ENCODE results near the gene BRD1. TPM values are rescaled to one million over a fixed set of nuclear protein-coding genes. Genes with fewer than 3 reads are reported as not detected.

Gene BRD1
- total and polyA plus RNA-seq, 2 experiments from 2014 or later: 12.3 to 33.8 TPM

DNA sequence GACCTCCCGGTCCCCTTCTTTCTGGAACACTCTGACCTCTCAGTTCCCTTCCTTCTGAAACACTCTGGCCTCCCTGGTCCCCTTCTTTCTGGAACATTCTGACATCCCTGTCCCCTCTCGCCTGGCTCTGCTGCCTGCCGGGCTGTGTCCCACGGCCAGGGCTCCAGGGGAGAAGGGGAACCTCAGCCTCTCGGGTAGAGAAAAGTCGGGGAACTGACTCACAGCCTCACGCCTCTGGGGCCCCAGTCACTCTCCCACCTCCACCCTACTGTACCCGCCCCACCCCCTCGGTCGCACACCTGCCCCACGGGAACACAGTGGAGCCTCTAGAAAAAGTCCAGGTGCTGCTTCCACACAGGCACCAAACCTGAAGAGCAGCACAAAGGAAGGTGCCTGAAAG, 93.3 kb downstream of the BRD1 start (continued):
- TF ChIP-seq, protein P1, sequence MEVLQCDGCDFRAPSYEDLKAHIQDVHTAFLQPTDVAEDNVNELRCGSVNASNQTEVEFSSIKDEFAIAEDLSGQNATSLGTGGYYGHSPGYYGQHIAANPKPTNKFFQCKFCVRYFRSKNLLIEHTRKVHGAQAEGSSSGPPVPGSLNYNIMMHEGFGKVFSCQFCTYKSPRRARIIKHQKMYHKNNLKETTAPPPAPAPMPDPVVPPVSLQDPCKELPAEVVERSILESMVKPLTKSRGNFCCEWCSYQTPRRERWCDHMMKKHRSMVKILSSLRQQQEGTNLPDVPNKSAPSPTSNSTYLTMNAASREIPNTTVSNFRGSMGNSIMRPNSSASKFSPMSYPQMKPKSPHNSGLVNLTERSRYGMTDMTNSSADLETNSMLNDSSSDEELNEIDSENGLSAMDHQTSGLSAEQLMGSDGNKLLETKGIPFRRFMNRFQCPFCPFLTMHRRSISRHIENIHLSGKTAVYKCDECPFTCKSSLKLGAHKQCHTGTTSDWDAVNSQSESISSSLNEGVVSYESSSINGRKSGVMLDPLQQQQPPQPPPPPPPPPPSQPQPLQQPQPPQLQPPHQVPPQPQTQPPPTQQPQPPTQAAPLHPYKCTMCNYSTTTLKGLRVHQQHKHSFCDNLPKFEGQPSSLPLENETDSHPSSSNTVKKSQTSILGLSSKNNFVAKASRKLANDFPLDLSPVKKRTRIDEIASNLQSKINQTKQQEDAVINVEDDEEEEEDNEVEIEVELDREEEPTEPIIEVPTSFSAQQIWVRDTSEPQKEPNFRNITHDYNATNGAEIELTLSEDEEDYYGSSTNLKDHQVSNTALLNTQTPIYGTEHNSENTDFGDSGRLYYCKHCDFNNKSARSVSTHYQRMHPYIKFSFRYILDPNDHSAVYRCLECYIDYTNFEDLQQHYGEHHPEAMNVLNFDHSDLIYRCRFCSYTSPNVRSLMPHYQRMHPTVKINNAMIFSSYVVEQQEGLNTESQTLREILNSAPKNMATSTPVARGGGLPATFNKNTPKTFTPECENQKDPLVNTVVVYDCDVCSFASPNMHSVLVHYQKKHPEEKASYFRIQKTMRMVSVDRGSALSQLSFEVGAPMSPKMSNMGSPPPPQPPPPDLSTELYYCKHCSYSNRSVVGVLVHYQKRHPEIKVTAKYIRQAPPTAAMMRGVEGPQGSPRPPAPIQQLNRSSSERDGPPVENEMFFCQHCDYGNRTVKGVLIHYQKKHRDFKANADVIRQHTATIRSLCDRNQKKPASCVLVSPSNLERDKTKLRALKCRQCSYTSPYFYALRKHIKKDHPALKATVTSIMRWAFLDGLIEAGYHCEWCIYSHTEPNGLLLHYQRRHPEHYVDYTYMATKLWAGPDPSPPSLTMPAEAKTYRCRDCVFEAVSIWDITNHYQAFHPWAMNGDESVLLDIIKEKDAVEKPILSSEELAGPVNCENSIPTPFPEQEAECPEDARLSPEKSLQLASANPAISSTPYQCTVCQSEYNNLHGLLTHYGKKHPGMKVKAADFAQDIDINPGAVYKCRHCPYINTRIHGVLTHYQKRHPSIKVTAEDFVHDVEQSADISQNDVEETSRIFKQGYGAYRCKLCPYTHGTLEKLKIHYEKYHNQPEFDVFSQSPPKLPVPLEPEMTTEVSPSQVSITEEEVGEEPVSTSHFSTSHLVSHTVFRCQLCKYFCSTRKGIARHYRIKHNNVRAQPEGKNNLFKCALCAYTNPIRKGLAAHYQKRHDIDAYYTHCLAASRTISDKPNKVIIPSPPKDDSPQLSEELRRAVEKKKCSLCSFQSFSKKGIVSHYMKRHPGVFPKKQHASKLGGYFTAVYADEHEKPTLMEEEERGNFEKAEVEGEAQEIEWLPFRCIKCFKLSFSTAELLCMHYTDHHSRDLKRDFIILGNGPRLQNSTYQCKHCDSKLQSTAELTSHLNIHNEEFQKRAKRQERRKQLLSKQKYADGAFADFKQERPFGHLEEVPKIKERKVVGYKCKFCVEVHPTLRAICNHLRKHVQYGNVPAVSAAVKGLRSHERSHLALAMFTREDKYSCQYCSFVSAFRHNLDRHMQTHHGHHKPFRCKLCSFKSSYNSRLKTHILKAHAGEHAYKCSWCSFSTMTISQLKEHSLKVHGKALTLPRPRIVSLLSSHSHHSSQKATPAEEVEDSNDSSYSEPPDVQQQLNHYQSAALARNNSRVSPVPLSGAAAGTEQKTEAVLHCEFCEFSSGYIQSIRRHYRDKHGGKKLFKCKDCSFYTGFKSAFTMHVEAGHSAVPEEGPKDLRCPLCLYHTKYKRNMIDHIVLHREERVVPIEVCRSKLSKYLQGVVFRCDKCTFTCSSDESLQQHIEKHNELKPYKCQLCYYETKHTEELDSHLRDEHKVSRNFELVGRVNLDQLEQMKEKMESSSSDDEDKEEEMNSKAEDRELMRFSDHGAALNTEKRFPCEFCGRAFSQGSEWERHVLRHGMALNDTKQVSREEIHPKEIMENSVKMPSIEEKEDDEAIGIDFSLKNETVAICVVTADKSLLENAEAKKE (CRISPR knock-in tag; IDR thresholded peaks at IDR 0.05): no peak
- TF ChIP-seq ZNF114 (CRISPR knock-in tag; IDR thresholded peaks at IDR 0.05) (no peak), ZNF331 (CRISPR knock-in tag; IDR thresholded peaks at IDR 0.05; ENCODE audit: low read depth) (no peak), STAT1 (IDR thresholded peaks at IDR 0.05; ENCODE audit: unreplicated experiment) (no peak), NANOG (IDR thresholded peaks at IDR 0.05; ENCODE audit: borderline replicate concordance) (no peak)
- TF ChIP-seq, protein P2, sequence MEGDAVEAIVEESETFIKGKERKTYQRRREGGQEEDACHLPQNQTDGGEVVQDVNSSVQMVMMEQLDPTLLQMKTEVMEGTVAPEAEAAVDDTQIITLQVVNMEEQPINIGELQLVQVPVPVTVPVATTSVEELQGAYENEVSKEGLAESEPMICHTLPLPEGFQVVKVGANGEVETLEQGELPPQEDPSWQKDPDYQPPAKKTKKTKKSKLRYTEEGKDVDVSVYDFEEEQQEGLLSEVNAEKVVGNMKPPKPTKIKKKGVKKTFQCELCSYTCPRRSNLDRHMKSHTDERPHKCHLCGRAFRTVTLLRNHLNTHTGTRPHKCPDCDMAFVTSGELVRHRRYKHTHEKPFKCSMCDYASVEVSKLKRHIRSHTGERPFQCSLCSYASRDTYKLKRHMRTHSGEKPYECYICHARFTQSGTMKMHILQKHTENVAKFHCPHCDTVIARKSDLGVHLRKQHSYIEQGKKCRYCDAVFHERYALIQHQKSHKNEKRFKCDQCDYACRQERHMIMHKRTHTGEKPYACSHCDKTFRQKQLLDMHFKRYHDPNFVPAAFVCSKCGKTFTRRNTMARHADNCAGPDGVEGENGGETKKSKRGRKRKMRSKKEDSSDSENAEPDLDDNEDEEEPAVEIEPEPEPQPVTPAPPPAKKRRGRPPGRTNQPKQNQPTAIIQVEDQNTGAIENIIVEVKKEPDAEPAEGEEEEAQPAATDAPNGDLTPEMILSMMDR (conservative IDR thresholded peaks at IDR 0.05; ENCODE audit: low read depth in 2 of 2): no peak
- TF ChIP-seq, protein P3, sequence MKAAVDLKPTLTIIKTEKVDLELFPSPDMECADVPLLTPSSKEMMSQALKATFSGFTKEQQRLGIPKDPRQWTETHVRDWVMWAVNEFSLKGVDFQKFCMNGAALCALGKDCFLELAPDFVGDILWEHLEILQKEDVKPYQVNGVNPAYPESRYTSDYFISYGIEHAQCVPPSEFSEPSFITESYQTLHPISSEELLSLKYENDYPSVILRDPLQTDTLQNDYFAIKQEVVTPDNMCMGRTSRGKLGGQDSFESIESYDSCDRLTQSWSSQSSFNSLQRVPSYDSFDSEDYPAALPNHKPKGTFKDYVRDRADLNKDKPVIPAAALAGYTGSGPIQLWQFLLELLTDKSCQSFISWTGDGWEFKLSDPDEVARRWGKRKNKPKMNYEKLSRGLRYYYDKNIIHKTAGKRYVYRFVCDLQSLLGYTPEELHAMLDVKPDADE (IDR thresholded peaks at IDR 0.05): no peak

DNA sequence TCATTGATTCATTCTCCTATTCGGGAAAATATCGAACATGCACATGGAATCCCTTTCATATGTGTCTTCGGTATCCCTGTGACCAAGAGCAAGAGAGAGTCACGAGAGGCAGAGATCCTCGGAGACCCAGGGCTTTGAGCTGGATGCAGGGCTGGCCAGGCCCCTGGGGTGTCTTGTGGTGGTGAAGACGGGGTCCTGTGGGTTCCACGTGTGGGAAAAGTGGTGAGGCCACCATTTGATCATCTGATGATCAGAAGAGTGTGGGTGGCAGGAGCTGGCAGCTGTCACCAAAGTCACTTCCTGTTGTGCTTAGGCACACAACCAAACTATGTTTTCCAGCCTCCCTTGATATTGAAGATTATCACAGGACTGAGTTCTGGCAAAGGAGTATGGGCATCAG, 94.0 kb downstream of the BRD1 start:
- Histone ChIP-seq H3K27me3 (ENCODE audit: insufficient read depth) (no peaks in the 10 kb centered on the region), H2AFZ (no peak overlapping the region), H3K4me3 (no peak overlapping the region), H3K79me2 (replicated peaks; ENCODE audit: insufficient read depth) (no peaks in the 10 kb centered on the region), H3K27ac (ENCODE audit: low read depth) (no peak overlapping the region), H4K20me1 (replicated peaks; ENCODE audit: insufficient read depth) (no peaks in the 10 kb centered on the region), H3K36me3 (ENCODE audit: insufficient read depth) (no peaks in the 10 kb centered on the region), H3K9me2 (ENCODE audit: insufficient read depth) (no peaks in the 10 kb centered on the region), H3K4me2 (no peak overlapping the region), H3F3A (replicated peaks; ENCODE audit: low read depth) (no peaks in the 10 kb centered on the region), H3K4me1 (ENCODE audit: insufficient read depth) (no peaks in the 10 kb centered on the region)
- Mint-ChIP-seq H3K27me3 (ENCODE audit: insufficient read depth, low read depth, poor library complexity) (peaks cover 12% of the 10 kb centered on the region), H3K36me3 (ENCODE audit: low read depth) (no peaks in the 10 kb centered on the region), H3K4me3 (no peak overlapping the region), H3K9me3 (peaks cover 22% of the 10 kb centered on the region), H3K4me1 (peaks cover 5% of the 10 kb centered on the region; the same call in 2 of the 3 replicates), H3K27ac (no peak overlapping the region)
- ATAC-seq (no peak), DNase-seq (ENCODE audit: low spot score) (no peak)
- TF ChIP-seq, protein P3 (IDR thresholded peaks at IDR 0.05): no peak
- no peak for TF ChIP-seq EZH2 (IDR thresholded peaks at IDR 0.05; ENCODE audit: low read depth, unreplicated experiment)
- TF ChIP-seq NANOG (IDR thresholded peaks at IDR 0.05; ENCODE audit: borderline replicate concordance): no peak
- TF ChIP-seq POLR2AphosphoS5 (IDR thresholded peaks at IDR 0.05; ENCODE audit: low read depth): no peak
- TF ChIP-seq EZH2phosphoT487 (IDR thresholded peaks at IDR 0.05; ENCODE audit: unreplicated experiment): no peak
- TF ChIP-seq, protein P2 (conservative IDR thresholded peaks at IDR 0.05; ENCODE audit: low read depth in 2 of 2): no peak
- TF ChIP-seq JUNB (IDR thresholded peaks at IDR 0.05; ENCODE audit: unreplicated experiment): no peak
- TF ChIP-seq STAT1 (IDR thresholded peaks at IDR 0.05; ENCODE audit: unreplicated experiment): no peak
- no peak for TF ChIP-seq CREB1 (CRISPR knock-in tag; IDR thresholded peaks at IDR 0.05; ENCODE audit: low read depth)
- TF ChIP-seq ZNF114 (CRISPR knock-in tag; IDR thresholded peaks at IDR 0.05): no peak
- TF ChIP-seq ZNF331 (CRISPR knock-in tag; IDR thresholded peaks at IDR 0.05; ENCODE audit: low read depth): no peak

All from GM23338 (cell line).